PC-9 (cell line): ENCODE measurements around the gene KRTAP9-9. TPM values are rescaled to one million over a fixed set of nuclear protein-coding genes. Genes with fewer than 3 reads are reported as not detected.

Experiments used
- BruUV-seq: library from RNA; stranded (reverse); fragments of 400-500 nt; replicated peaks from 2 replicates; lab custom pipeline; 2021; lab: Mats Ljungman, UMichigan
- CTCF ChIA-PET: fragments of 300-600 bp; sonication (Branson Sonifier 250); formaldehyde crosslinking; loops from one replicate; lab custom pipeline; 2022; ENCODE audit warnings: antibody characterized with exemption; lab: Charles Lee
- POLR2A ChIA-PET: fragments of 300-600 bp; sonication (Branson Sonifier 250); formaldehyde crosslinking; loops from one replicate; lab custom pipeline; 2022; ENCODE audit warnings: antibody characterized with exemption; ENCODE audit not compliant: unreplicated experiment; lab: Charles Lee
- DNase-seq, 2 experiments: peaks; one replicate each; pipeline versions ENCODE4 v3.0.0 to v3.0.0-alpha.2; 2015 to 2022; ENCODE audit warnings: mixed read lengths in 1 of 2
- H2AFZ ChIP-seq: fragments of 200-600 bp; sonication (generic); 2 replicates; pipeline ENCODE4 v1.8.1; 2017; ENCODE audit warnings: antibody characterized with exemption
- H3F3A ChIP-seq: fragments of 200-600 bp; sonication (generic); 2 replicates; pipeline ENCODE4 v1.8.1; 2017; ENCODE audit warnings: antibody characterized with exemption, mild to moderate bottlenecking, low read depth; ENCODE audit not compliant: insufficient read depth
- H3K27ac ChIP-seq: fragments of 200-600 bp; sonication (generic); 2 replicates; pipeline ENCODE4 v1.6.1; 2016; ENCODE audit warnings: mixed run types
- H3K27me3 ChIP-seq: fragments of 200-600 bp; sonication (generic); 2 replicates; pipeline ENCODE4 v1.6.1; 2016; ENCODE audit warnings: low read depth, mixed run types; ENCODE audit not compliant: insufficient read depth
- H3K36me3 ChIP-seq: fragments of 200-600 bp; sonication (generic); 2 replicates; pipeline ENCODE4 v1.6.1; 2016; ENCODE audit warnings: low read depth, mixed run types
- H3K4me1 ChIP-seq: fragments of 200-600 bp; sonication (generic); replicated peaks from 2 replicates; pipeline ENCODE4 v1.6.1; 2016; ENCODE audit warnings: mixed run types; ENCODE audit not compliant: insufficient read depth
- H3K4me2 ChIP-seq: fragments of 200-600 bp; sonication (generic); 2 replicates; pipeline ENCODE4 v1.6.1; 2017; ENCODE audit warnings: mixed run types
- H3K4me3 ChIP-seq: fragments of 200-600 bp; sonication (generic); 2 replicates; pipeline ENCODE4 v1.6.1; 2016; ENCODE audit warnings: mixed run types
- H3K79me2 ChIP-seq: fragments of 200-600 bp; sonication (generic); 2 replicates; pipeline ENCODE4 v1.6.1; 2017; ENCODE audit warnings: low read depth, mixed run types
- H3K9me2 ChIP-seq: fragments of 200-600 bp; sonication (generic); 2 replicates; pipeline ENCODE4 v1.8.1; 2017; ENCODE audit warnings: mild to moderate bottlenecking; ENCODE audit not compliant: insufficient read depth
- H3K9me3 ChIP-seq: fragments of 200-600 bp; sonication (generic); 2 replicates; pipeline ENCODE4 v1.8.1; 2016; ENCODE audit warnings: low read depth; ENCODE audit not compliant: insufficient read depth
- H4K20me1 ChIP-seq: fragments of 200-600 bp; sonication (generic); 2 replicates; pipeline ENCODE4 v1.8.1; 2017; ENCODE audit not compliant: insufficient read depth
- CTCF ChIP-seq: fragments of 200-600 bp; sonication (generic); conservative IDR thresholded peaks from 2 replicates; pipeline ENCODE4 v1.6.1; 2017; ENCODE audit warnings: mixed run types, antibody characterized with exemption, mild to moderate bottlenecking, moderate library complexity
- EZH2 ChIP-seq: fragments of 200-600 bp; sonication (generic); IDR thresholded peaks from 2 replicates; pipeline ENCODE4 v1.8.0; 2017; ENCODE audit warnings: antibody characterized with exemption, low read depth
- intact Hi-C: fragments of 100-400 bp; cut with micrococcal nuclease; formaldehyde crosslinking; loops from one replicate; pipeline ENCODE4 v1.10.0; 2022; ENCODE audit not compliant: unreplicated experiment
- total RNA-seq: library from RNA; stranded (reverse); gene quantifications from 2 replicates; pipeline ENCODE4 v1.2.3, GENCODE V29; 2021

Gene KRTAP9-9
- total RNA-seq, 1 experiment from 2014 or later: not detected

- H3K36me3 ChIP-seq: no peaks in the 10 kb centered on the region
- no peak overlapping the region for H3K4me3 ChIP-seq
- no peak overlapping the region for H3K27ac ChIP-seq
- H3K27me3 ChIP-seq: no peaks in the 10 kb centered on the region
- ChIA-PET CTCF (no interaction called here), POLR2A (interaction anchor here (0.7 kb wide), 1 partner anchor 329 kb away, joined by 4 read pairs; no protein-coding TSS in a partner anchor)
- H3F3A ChIP-seq: no peaks in the 10 kb centered on the region
- TF ChIP-seq CTCF (no peak), EZH2 (no peak)
- no peaks in the 10 kb centered on the region for H3K79me2 ChIP-seq
- H3K4me1 ChIP-seq: no peaks in the 10 kb centered on the region
- H3K9me2 ChIP-seq: no peaks in the 10 kb centered on the region
- no peak overlapping the region for H3K4me2 ChIP-seq
- no peaks in the 10 kb centered on the region for H3K9me3 ChIP-seq
- intact Hi-C loops: no loop called here
- DNase-seq: no peak
- no peak overlapping the region for H2AFZ ChIP-seq
- no TSS peak for BruUV-seq
- H4K20me1 ChIP-seq: no peaks in the 10 kb centered on the region
Measured at GRCh38 chr17:41256291-41256685, 1.1 kb downstream of the KRTAP9-9 start.

GRCh38 chr17:41258406-41258805 lies 3.2 kb downstream of the KRTAP9-9 start:
- H3K79me2 ChIP-seq: no peaks in the 10 kb centered on the region
- H3K9me3 ChIP-seq: no peaks in the 10 kb centered on the region
- H3K27me3 ChIP-seq: no peaks in the 10 kb centered on the region
- no TSS peak for BruUV-seq
- H3K4me3 ChIP-seq: no peak overlapping the region
- no peak for TF ChIP-seq EZH2
- ChIA-PET POLR2A (no interaction called here), CTCF (no interaction called here)
- no peaks in the 10 kb centered on the region for H3K4me1 ChIP-seq
- no peak overlapping the region for H3K4me2 ChIP-seq
- intact Hi-C loops: no loop called here
- H3K27ac ChIP-seq: no peak overlapping the region
- H3F3A ChIP-seq: no peaks in the 10 kb centered on the region
- no peak overlapping the region for H2AFZ ChIP-seq
- DNase-seq: no peak
- H3K9me2 ChIP-seq: no peaks in the 10 kb centered on the region
- no peaks in the 10 kb centered on the region for H3K36me3 ChIP-seq
- H4K20me1 ChIP-seq: no peaks in the 10 kb centered on the region

- H3K36me3 ChIP-seq: no peaks in the 10 kb centered on the region
- no peak overlapping the region for H3K27ac ChIP-seq
- H2AFZ ChIP-seq: no peak overlapping the region
- H3K27me3 ChIP-seq: no peaks in the 10 kb centered on the region
- H3K4me2 ChIP-seq: no peak overlapping the region
- H3F3A ChIP-seq: no peaks in the 10 kb centered on the region
- H3K79me2 ChIP-seq: no peaks in the 10 kb centered on the region
- TF ChIP-seq CTCF: no peak
- no peak for TF ChIP-seq EZH2
- DNase-seq: no peak
- BruUV-seq: no TSS peak
- H4K20me1 ChIP-seq: no peaks in the 10 kb centered on the region
- no peaks in the 10 kb centered on the region for H3K9me3 ChIP-seq
- intact Hi-C loops: no loop called here
- ChIA-PET CTCF (interaction anchor here (0.6 kb wide), 1 partner anchor 65 kb away, joined by 3 read pairs; no protein-coding TSS in a partner anchor), POLR2A (interaction anchor here (0.5 kb wide), 1 partner anchor 295 kb away, joined by 4 read pairs; no protein-coding TSS in a partner anchor)
- no peak overlapping the region for H3K4me3 ChIP-seq
- peaks cover 11% of the 10 kb centered on the region for H3K4me1 ChIP-seq
- H3K9me2 ChIP-seq: no peaks in the 10 kb centered on the region
Measured at GRCh38 chr17:41263212-41263611, 8.0 kb downstream of the KRTAP9-9 start.

- no peaks in the 10 kb centered on the region for H3K9me3 ChIP-seq
- DNase-seq: no peak
- H4K20me1 ChIP-seq: no peaks in the 10 kb centered on the region
- H3F3A ChIP-seq: no peaks in the 10 kb centered on the region
- H2AFZ ChIP-seq: no peak overlapping the region
- ChIA-PET POLR2A (no interaction called here), CTCF (no interaction called here)
- no peaks in the 10 kb centered on the region for H3K79me2 ChIP-seq
- no peak overlapping the region for H3K4me3 ChIP-seq
- H3K27ac ChIP-seq: no peak overlapping the region
- no peak overlapping the region for H3K4me2 ChIP-seq
- H3K9me2 ChIP-seq: no peaks in the 10 kb centered on the region
- no peaks in the 10 kb centered on the region for H3K27me3 ChIP-seq
- H3K36me3 ChIP-seq: no peaks in the 10 kb centered on the region
- intact Hi-C loops: no loop called here
- peaks cover 12% of the 10 kb centered on the region for H3K4me1 ChIP-seq
- BruUV-seq: no TSS peak
- TF ChIP-seq EZH2: no peak
Measured at GRCh38 chr17:41264599-41264998, 9.4 kb downstream of the KRTAP9-9 start.
